ENCODE results near the gene ASB15.

Gene ASB15

DNA sequence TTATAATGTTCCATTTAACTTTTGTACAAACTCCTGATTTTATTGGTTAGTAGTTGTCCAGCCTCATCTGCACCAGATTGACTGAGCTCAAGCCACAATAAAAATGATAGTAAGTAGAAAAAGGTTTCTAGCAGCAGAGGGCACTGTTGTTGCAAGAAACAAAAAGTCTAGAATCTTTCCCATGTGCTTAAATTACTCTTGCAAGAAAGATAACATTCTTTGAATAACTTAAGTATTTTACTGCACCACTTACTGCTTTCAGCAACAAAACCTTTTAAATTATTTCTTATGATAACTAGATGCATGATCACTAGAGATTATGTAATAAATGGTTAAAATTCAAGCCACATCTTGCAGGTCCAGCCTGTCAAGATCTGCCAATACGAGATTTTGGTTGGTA lies 81.1 kb downstream of the ASB15 start:
- peak; percentile 57 for DNase-seq
- Histone ChIP-seq H3K36me3 (replicated peaks) (peaks cover 3% of the 10 kb centered on the region), H3K4me3 (ENCODE audit: low read depth, low read length) (no peak overlapping the region), H3K27ac (no peak overlapping the region), H3K27me3 (replicated peaks) (no peaks in the 10 kb centered on the region)
- TF ChIP-seq, protein P1, sequence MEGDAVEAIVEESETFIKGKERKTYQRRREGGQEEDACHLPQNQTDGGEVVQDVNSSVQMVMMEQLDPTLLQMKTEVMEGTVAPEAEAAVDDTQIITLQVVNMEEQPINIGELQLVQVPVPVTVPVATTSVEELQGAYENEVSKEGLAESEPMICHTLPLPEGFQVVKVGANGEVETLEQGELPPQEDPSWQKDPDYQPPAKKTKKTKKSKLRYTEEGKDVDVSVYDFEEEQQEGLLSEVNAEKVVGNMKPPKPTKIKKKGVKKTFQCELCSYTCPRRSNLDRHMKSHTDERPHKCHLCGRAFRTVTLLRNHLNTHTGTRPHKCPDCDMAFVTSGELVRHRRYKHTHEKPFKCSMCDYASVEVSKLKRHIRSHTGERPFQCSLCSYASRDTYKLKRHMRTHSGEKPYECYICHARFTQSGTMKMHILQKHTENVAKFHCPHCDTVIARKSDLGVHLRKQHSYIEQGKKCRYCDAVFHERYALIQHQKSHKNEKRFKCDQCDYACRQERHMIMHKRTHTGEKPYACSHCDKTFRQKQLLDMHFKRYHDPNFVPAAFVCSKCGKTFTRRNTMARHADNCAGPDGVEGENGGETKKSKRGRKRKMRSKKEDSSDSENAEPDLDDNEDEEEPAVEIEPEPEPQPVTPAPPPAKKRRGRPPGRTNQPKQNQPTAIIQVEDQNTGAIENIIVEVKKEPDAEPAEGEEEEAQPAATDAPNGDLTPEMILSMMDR (IDR thresholded peaks at IDR 0.05; ENCODE audit: low read depth, low read length, missing control alignments), result peak; percentile 57
- in situ Hi-C loops (cut with HindIII; ENCODE audit: low pct_ligation_motif_present, low sequenced_read_pairs), result no loop called here

DNA sequence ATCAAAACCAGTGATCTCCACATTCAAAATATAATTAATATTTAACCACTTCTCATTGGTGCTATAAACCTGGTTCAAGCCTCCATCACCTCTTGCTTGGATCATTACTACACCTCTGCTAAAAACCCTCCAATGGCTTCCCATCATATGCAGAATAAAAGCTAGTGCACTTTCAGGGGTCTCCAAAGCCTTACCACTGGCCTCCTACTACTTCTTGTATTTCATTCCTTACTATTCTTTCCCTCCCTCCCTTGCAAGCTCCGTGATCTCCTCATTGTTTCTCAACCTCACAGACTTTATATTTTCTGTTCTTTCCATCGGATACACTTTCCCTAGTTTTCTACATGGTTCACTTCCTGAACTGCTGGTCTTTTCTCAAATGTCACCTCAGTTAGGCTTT lies 85.5 kb downstream of the ASB15 start:
- H3K27me3 ChIP-seq (replicated peaks), result no peaks in the 10 kb centered on the region
- no peak for DNase-seq
- no peak overlapping the region for H3K27ac ChIP-seq
- in situ Hi-C loops (cut with HindIII; ENCODE audit: low pct_ligation_motif_present, low sequenced_read_pairs), result no loop called here
- TF ChIP-seq, protein P1 (IDR thresholded peaks at IDR 0.05; ENCODE audit: low read depth, low read length, missing control alignments), result no peak
- H3K4me3 ChIP-seq (ENCODE audit: low read depth, low read length), result no peak overlapping the region
- H3K36me3 ChIP-seq (replicated peaks), result no peaks in the 10 kb centered on the region

DNA sequence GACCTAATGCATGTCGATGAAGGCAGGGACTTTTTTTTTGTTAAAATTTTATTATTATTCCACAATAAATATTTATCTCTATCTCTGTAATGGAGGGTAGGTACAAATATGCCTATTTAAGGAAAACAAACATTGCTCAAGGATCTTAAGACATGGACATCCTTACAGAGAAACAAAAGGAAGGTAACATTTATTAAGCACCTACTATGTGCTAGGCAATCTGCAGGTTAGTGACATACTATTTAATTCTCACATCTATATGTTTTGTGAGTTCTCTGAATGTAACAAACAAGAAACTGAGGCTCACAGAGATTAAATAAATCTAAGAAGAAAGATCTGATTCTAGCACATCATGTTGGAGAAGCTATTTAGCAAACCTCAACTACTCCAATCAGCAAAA lies 86.1 kb downstream of the ASB15 start:
- no peak overlapping the region for H3K4me3 ChIP-seq (ENCODE audit: low read depth, low read length)
- in situ Hi-C loops (cut with HindIII; ENCODE audit: low pct_ligation_motif_present, low sequenced_read_pairs), result no loop called here
- TF ChIP-seq, protein P1 (IDR thresholded peaks at IDR 0.05; ENCODE audit: low read depth, low read length, missing control alignments), result no peak
- DNase-seq, result no peak
- H3K27ac ChIP-seq, result no peak overlapping the region
- H3K36me3 ChIP-seq (replicated peaks), result peaks cover 4% of the 10 kb centered on the region
- H3K27me3 ChIP-seq (replicated peaks), result no peaks in the 10 kb centered on the region
